Measurements from ENCODE around the gene HEXIM2. TPM values are rescaled to one million over a fixed set of nuclear protein-coding genes. Genes with fewer than 3 reads are reported as not detected.

HEXIM2 gene
- total and polyA plus RNA-seq, 2 of the 13 experiments (the other 11 are each of a cell fraction or from before 2014, with no cell fraction given), result 27.1 to 32.4 TPM

DNA sequence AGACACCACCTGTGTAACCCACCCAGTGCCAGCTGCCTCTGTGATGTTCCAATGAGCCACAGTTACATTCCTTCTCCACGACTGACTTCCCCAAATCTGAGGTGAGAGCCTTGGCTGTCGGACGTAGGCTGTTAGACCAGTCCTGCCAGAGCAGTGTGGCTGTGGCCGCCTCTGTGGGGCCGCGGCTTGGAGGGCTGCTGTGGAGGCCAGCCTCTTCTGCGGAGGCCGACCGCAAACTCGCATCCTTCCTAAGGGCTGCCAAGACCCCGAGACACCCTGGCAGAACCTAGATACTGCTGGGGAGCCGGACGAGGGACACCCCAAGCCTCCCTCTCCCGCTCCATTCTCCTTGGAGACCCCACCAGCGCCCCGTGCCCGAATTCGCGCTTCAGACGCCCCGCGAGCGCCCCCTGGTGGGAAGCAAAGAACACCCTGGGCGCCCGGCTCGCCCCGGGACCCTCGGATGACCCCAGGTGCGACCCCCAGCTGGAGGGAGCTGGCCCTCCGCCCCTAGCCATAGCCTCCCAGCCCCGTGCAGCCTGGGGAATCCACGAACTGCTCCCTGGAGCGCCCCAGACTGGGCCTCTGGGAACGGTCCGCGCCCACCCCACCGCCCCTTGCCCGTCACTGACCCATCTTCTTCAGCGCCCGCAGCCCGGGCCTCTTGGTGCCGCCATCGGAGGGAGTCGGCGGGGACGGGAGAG lies 29.9 kb upstream of the HEXIM2 start (continued):
- TF ChIP-seq, protein P1, sequence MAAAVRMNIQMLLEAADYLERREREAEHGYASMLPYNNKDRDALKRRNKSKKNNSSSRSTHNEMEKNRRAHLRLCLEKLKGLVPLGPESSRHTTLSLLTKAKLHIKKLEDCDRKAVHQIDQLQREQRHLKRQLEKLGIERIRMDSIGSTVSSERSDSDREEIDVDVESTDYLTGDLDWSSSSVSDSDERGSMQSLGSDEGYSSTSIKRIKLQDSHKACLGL (CRISPR knock-in tag; IDR thresholded peaks at IDR 0.05), result peak; percentile 74; the same call in 1 of the 2 replicates
- TF ChIP-seq STAT5B (CRISPR knock-in tag; IDR thresholded peaks at IDR 0.05), result no peak
- TF ChIP-seq ZNF292 (CRISPR knock-in tag; IDR thresholded peaks at IDR 0.05; ENCODE audit: borderline replicate concordance, low read depth), result 0 out of 2 replicates have a peak, but pooled peaks have one; percentile 62
- TF ChIP-seq SNAI1 (CRISPR knock-in tag; IDR thresholded peaks at IDR 0.05; ENCODE audit: borderline replicate concordance), result no peak
- TF ChIP-seq POLR2AphosphoS2 (IDR thresholded peaks at IDR 0.05; ENCODE audit: low read depth, low read length), result no peak
- peak; percentile 68; the same call in 1 of the 2 replicates for TF ChIP-seq CHD4 (IDR thresholded peaks at IDR 0.05; ENCODE audit: borderline replicate concordance, low read length)
- TF ChIP-seq, protein P2, sequence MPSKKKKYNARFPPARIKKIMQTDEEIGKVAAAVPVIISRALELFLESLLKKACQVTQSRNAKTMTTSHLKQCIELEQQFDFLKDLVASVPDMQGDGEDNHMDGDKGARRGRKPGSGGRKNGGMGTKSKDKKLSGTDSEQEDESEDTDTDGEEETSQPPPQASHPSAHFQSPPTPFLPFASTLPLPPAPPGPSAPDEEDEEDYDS (CRISPR knock-in tag; IDR thresholded peaks at IDR 0.05), result no peak
- no peak for TF ChIP-seq ZNF33B (CRISPR knock-in tag; IDR thresholded peaks at IDR 0.05)
- TF ChIP-seq NRL (CRISPR knock-in tag; IDR thresholded peaks at IDR 0.05; ENCODE audit: borderline replicate concordance), result peak; percentile 48; the same call in 1 of the 2 replicates
- TF ChIP-seq HOXA3 (CRISPR knock-in tag; IDR thresholded peaks at IDR 0.05), result no peak; the same call in 1 of the 2 replicates
- 0 out of 2 replicates have a peak, but pooled peaks have one; percentile 15 for TF ChIP-seq BRD4 (CRISPR knock-in tag; IDR thresholded peaks at IDR 0.05)
- TF ChIP-seq CENPX (CRISPR knock-in tag; IDR thresholded peaks at IDR 0.05), result no peak
- TF ChIP-seq SCMH1 (CRISPR knock-in tag; IDR thresholded peaks at IDR 0.05; ENCODE audit: borderline replicate concordance), result no peak
- TF ChIP-seq ZNF331 (CRISPR knock-in tag; IDR thresholded peaks at IDR 0.05), result 0 out of 2 replicates have a peak, but pooled peaks have one; percentile 15
- TF ChIP-seq, protein P3, sequence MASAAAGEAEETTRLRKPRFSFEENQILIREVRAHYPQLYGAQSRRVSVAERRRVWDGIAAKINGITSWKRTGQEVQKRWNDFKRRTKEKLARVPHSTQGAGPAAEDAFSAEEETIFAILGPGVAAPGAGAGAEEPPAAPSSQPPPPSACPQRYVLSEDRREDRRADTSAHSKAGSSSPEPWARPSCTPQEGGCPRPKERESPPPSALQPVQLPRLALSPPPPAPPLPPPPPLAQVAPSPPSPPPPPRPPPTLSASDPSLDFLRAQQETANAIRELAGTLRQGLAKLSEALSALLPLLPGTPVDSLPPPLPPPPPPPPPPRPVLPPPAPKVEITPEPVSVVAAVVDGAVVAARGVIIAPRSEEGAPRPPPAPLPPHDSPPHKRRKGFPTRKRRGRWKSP (CRISPR knock-in tag; IDR thresholded peaks at IDR 0.05), result no peak
- no peak for TF ChIP-seq ZFP37 (CRISPR knock-in tag; IDR thresholded peaks at IDR 0.05; ENCODE audit: borderline replicate concordance)
- TF ChIP-seq ZNF337 (CRISPR knock-in tag; IDR thresholded peaks at IDR 0.05; ENCODE audit: borderline replicate concordance, low read depth), result no peak
- TF ChIP-seq SMAD3 (CRISPR knock-in tag; IDR thresholded peaks at IDR 0.05), result no peak
- TF ChIP-seq, protein P4, sequence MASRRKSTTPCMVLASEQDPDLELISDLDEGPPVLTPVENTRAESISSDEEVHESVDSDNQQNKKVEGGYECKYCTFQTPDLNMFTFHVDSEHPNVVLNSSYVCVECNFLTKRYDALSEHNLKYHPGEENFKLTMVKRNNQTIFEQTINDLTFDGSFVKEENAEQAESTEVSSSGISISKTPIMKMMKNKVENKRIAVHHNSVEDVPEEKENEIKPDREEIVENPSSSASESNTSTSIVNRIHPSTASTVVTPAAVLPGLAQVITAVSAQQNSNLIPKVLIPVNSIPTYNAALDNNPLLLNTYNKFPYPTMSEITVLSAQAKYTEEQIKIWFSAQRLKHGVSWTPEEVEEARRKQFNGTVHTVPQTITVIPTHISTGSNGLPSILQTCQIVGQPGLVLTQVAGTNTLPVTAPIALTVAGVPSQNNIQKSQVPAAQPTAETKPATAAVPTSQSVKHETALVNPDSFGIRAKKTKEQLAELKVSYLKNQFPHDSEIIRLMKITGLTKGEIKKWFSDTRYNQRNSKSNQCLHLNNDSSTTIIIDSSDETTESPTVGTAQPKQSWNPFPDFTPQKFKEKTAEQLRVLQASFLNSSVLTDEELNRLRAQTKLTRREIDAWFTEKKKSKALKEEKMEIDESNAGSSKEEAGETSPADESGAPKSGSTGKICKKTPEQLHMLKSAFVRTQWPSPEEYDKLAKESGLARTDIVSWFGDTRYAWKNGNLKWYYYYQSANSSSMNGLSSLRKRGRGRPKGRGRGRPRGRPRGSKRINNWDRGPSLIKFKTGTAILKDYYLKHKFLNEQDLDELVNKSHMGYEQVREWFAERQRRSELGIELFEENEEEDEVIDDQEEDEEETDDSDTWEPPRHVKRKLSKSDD (CRISPR knock-in tag; IDR thresholded peaks at IDR 0.05; ENCODE audit: low read depth), result no peak
- TF ChIP-seq ZIK1 (CRISPR knock-in tag; IDR thresholded peaks at IDR 0.05; ENCODE audit: borderline replicate concordance, low read depth), result no peak
- TF ChIP-seq ZNF180 (CRISPR knock-in tag; IDR thresholded peaks at IDR 0.05; ENCODE audit: borderline replicate concordance, low read depth), result 0 out of 2 replicates have a peak, but pooled peaks have one; percentile 34
- TF ChIP-seq, protein P5, sequence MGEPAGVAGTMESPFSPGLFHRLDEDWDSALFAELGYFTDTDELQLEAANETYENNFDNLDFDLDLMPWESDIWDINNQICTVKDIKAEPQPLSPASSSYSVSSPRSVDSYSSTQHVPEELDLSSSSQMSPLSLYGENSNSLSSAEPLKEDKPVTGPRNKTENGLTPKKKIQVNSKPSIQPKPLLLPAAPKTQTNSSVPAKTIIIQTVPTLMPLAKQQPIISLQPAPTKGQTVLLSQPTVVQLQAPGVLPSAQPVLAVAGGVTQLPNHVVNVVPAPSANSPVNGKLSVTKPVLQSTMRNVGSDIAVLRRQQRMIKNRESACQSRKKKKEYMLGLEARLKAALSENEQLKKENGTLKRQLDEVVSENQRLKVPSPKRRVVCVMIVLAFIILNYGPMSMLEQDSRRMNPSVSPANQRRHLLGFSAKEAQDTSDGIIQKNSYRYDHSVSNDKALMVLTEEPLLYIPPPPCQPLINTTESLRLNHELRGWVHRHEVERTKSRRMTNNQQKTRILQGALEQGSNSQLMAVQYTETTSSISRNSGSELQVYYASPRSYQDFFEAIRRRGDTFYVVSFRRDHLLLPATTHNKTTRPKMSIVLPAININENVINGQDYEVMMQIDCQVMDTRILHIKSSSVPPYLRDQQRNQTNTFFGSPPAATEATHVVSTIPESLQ (CRISPR knock-in tag; conservative IDR thresholded peaks at IDR 0.05), result no peak
- TF ChIP-seq ZNF282 (IDR thresholded peaks at IDR 0.05; ENCODE audit: partially characterized antibody), result no peak
